Eye (tissue), 1 donor: ENCODE measurements around the gene DTX4.
A peak's percentile ranks its signal among the peaks of the same experiment; 100 is the strongest.
"Not testable (repeated sequence)": the region's sequence is repeated elsewhere in the genome, so short reads cannot be mapped to it uniquely, and the experiment has no call there.

Experiments used
- DNase-seq: peaks from one replicate; pipeline ENCODE4 v3.0.0-alpha.2; 2015

DTX4 gene

GRCh38 chr11:59171508-59172322 is at the start of gene DTX4:
DTX4 (plus strand) TSS chr11:59172132; CDS start chr11:59172596, 464 bp downstream.
- peak; percentile 97 for DNase-seq

- peak; percentile 94 for DNase-seq
Observed at GRCh38 chr11:59135648-59136461, 36.1 kb upstream of the DTX4 start.

- not testable (repeated sequence) for DNase-seq
Observed at GRCh38 chr11:59136551-59136950, 35.4 kb upstream of the DTX4 start.

GRCh38 chr11:59137190-59137589 is 34.7 kb upstream of the DTX4 start:
- no peak for DNase-seq

GRCh38 chr11:59138643-59139042 is 33.3 kb upstream of the DTX4 start:
- DNase-seq: no peak

GRCh38 chr11:59141191-59141590 is 30.7 kb upstream of the DTX4 start:
- no peak for DNase-seq

- no peak for DNase-seq
Observed at GRCh38 chr11:59141673-59142460, 30.1 kb upstream of the DTX4 start.

- DNase-seq: peak; percentile 92
Observed at GRCh38 chr11:59142530-59143507, 29.1 kb upstream of the DTX4 start, which contains the start of gene FAM111A. FAM111A (plus strand) TSS chr11:59142856; CDS start chr11:59148873, 6,017 bp downstream.

- DNase-seq: no peak
Observed at GRCh38 chr11:59144096-59144495, 27.8 kb upstream of the DTX4 start.

- DNase-seq: peak; percentile 92
Observed at GRCh38 chr11:59144579-59145345, 27.2 kb upstream of the DTX4 start.

- peak; percentile 8 for DNase-seq
Observed at GRCh38 chr11:59145534-59145933, 26.4 kb upstream of the DTX4 start.

GRCh38 chr11:59151761-59152160 is 20.2 kb upstream of the DTX4 start:
- no peak for DNase-seq

- DNase-seq: no peak
Observed at GRCh38 chr11:59152312-59152951, 19.5 kb upstream of the DTX4 start.

- DNase-seq: no peak
Observed at GRCh38 chr11:59154610-59155009, 17.3 kb upstream of the DTX4 start.

GRCh38 chr11:59157433-59157832 is 14.5 kb upstream of the DTX4 start:
- DNase-seq: no peak

GRCh38 chr11:59158206-59159068 is 13.5 kb upstream of the DTX4 start:
- peak; percentile 92 for DNase-seq

- DNase-seq: no peak
Observed at GRCh38 chr11:59164028-59164427, 7.9 kb upstream of the DTX4 start.

GRCh38 chr11:59172345-59173079 is 580 bp downstream of the DTX4 start:
- DNase-seq: no peak
